BJ (cell line): ENCODE data around the gene CLIC4. TPM values are rescaled to one million over a fixed set of nuclear protein-coding genes. Genes with fewer than 3 reads are reported as not detected.
"Not testable (repeated sequence)": the region's sequence is repeated elsewhere in the genome, so short reads cannot be mapped to it uniquely, and the experiment has no call there.

ENCODE experiments used
- CTCF ChIA-PET: fragments of 350-600 bp; formaldehyde crosslinking; extraction: SDS; loops from one replicate; lab custom pipeline; 2021; ENCODE audit warnings: antibody characterized with exemption, inconsistent platforms; lab: Yijun Ruan, JAX
- POLR2A ChIA-PET: fragments of 300-600 bp; sonication (Branson Sonifier 250); formaldehyde crosslinking; extraction: SDS; loops from one replicate; lab custom pipeline; 2021; ENCODE audit warnings: antibody characterized with exemption; lab: Charles Lee
- DNase-seq: peaks from one replicate; pipeline ENCODE4 v3.0.0-alpha.2; 2011; ENCODE audit warnings: low read depth
- H3K27me3 ChIP-seq: 2 replicates; pipeline ENCODE4 v1.6.0; 2011; ENCODE audit warnings: low read length; ENCODE audit not compliant: control insufficient read depth, insufficient read depth
- H3K36me3 ChIP-seq: 2 replicates; pipeline ENCODE4 v1.5.1; 2011; ENCODE audit warnings: low read length; ENCODE audit not compliant: control insufficient read depth, insufficient read depth
- H3K4me3 ChIP-seq: 2 replicates; pipeline ENCODE4 v1.5.1; 2011; ENCODE audit warnings: low read depth, mild to moderate bottlenecking, control low read depth, low read length
- CTCF ChIP-seq: IDR thresholded peaks from 2 replicates; pipeline ENCODE4 v1.5.1; 2011; ENCODE audit warnings: low read depth, mild to moderate bottlenecking, control low read depth, inconsistent platforms, low read length, moderate library complexity; ENCODE audit not compliant: insufficient read depth
- polyA plus RNA-seq: library from polyadenylated mRNA; depleted of rRNA; stranded (reverse); fragments of >200 nt; gene quantifications from 2 replicates; pipeline ENCODE4 v1.2.3, GENCODE V29; 2011

CLIC4 gene
- polyA plus RNA-seq, 1 experiment, result 275 TPM

GRCh38 chr1:24773618-24774017, 28.4 kb downstream of the CLIC4 start:
- TF ChIP-seq CTCF, result no peak
- no peak for DNase-seq
- no peak overlapping the region for H3K4me3 ChIP-seq
- ChIA-PET CTCF (interaction anchor here (0.8 to 2.1 kb wide), 4 partner anchors 10 to 85 kb away, joined by 3 to 7 read pairs (median 3); no protein-coding TSS in a partner anchor), POLR2A (interaction anchor here (0.6 kb wide), 1 partner anchor 29 kb away, joined by 19 read pairs; no protein-coding TSS in a partner anchor)
- peaks cover 2% of the 10 kb centered on the region; the same call in 1 of the 2 replicates for H3K36me3 ChIP-seq
- no peaks in the 10 kb centered on the region for H3K27me3 ChIP-seq

GRCh38 chr1:24775348-24775747, 30.1 kb downstream of the CLIC4 start:
- peaks cover 2% of the 10 kb centered on the region; the same call in 1 of the 2 replicates for H3K36me3 ChIP-seq
- TF ChIP-seq CTCF, result no peak
- H3K4me3 ChIP-seq, result no peak overlapping the region
- POLR2A ChIA-PET, result no interaction called here
- DNase-seq, result no peak
- CTCF ChIA-PET, result interaction anchor here (2.2 kb wide), 1 partner anchor 87 kb away, joined by 7 read pairs; no protein-coding TSS in a partner anchor
- H3K27me3 ChIP-seq, result no peaks in the 10 kb centered on the region

- no peaks in the 10 kb centered on the region for H3K27me3 ChIP-seq
- H3K36me3 ChIP-seq, result peaks cover 2% of the 10 kb centered on the region; the same call in 1 of the 2 replicates
- H3K4me3 ChIP-seq, result no peak overlapping the region
- DNase-seq, result no peak
- ChIA-PET POLR2A (no interaction called here), CTCF (interaction anchor here (2.2 kb wide), 1 partner anchor 88 kb away, joined by 7 read pairs; no protein-coding TSS in a partner anchor)
- TF ChIP-seq CTCF, result no peak
These were observed 30.7 kb downstream of the CLIC4 start for GRCh38 chr1:24775916-24776315.

GRCh38 chr1:24776821-24777220, 31.6 kb downstream of the CLIC4 start:
- H3K36me3 ChIP-seq, result peaks cover 2% of the 10 kb centered on the region; the same call in 1 of the 2 replicates
- DNase-seq, result no peak
- TF ChIP-seq CTCF, result no peak
- no peaks in the 10 kb centered on the region for H3K27me3 ChIP-seq
- no peak overlapping the region for H3K4me3 ChIP-seq
- ChIA-PET POLR2A (no interaction called here), CTCF (interaction anchor here (2.2 kb wide), 1 partner anchor 89 kb away, joined by 7 read pairs; no protein-coding TSS in a partner anchor)

- DNase-seq, result no peak
- ChIA-PET CTCF (interaction anchor here (1.2 kb wide), 1 partner anchor 90 kb away, joined by 3 read pairs; no protein-coding TSS in a partner anchor), POLR2A (no interaction called here)
- peaks cover 2% of the 10 kb centered on the region; the same call in 1 of the 2 replicates for H3K36me3 ChIP-seq
- no peak overlapping the region for H3K4me3 ChIP-seq
- no peaks in the 10 kb centered on the region for H3K27me3 ChIP-seq
- TF ChIP-seq CTCF, result no peak
These were observed 32.9 kb downstream of the CLIC4 start for GRCh38 chr1:24778141-24778540.

- CTCF ChIA-PET, result interaction anchor here (1.2 to 1.6 kb wide), 2 partner anchors 51 to 91 kb away, joined by 3 to 6 read pairs; no protein-coding TSS in a partner anchor
- H3K27me3 ChIP-seq, DNase-seq, POLR2A ChIA-PET, H3K36me3 ChIP-seq, H3K4me3 ChIP-seq: not testable (repeated sequence)
These were observed 34.0 kb downstream of the CLIC4 start for GRCh38 chr1:24779199-24779598.
